B cell (primary cell): ENCODE measurements around the gene ACOXL. TPM values are rescaled to one million over a fixed set of nuclear protein-coding genes. Genes with fewer than 3 reads are reported as not detected.

Experiments used
- ATAC-seq: fragments of 200-7000 bp; cut with Tn5 transposase; one replicate; pipeline ENCODE4 v1.10.0; 2021; ENCODE audit warnings: low read depth, mild to moderate bottlenecking, moderate number of reproducible peaks, moderate library complexity
- CTCF ChIA-PET: fragments of 350-600 bp; sonication (Branson Sonifier 250); formaldehyde crosslinking; loops from one replicate; lab custom pipeline; 2021; ENCODE audit warnings: antibody characterized with exemption, inconsistent platforms; lab: Charles Lee
- POLR2A ChIA-PET: fragments of 350-600 bp; sonication (Branson Sonifier 250); formaldehyde crosslinking; loops from one replicate; lab custom pipeline; 2021; ENCODE audit warnings: antibody characterized with exemption; lab: Charles Lee
- DNase-seq: peaks from one replicate; pipeline ENCODE4 v3.0.0; 2013
- H2AFZ ChIP-seq: 2 replicates; pipeline ENCODE4 v1.6.1; 2012; ENCODE audit warnings: mild to moderate bottlenecking, low read depth, low read length; ENCODE audit not compliant: insufficient read depth, poor library complexity, severe bottlenecking
- H3K27ac ChIP-seq, 2 donors: 1 replicate in 1 of 2; 2 replicates in 1 of 2; pipeline ENCODE4 v1.5.1; 2012 to 2013; ENCODE audit warnings: low read length in 2 of 2, mild to moderate bottlenecking in 2 of 2, moderate library complexity in 1 of 2
- H3K27me3 ChIP-seq, 4 experiments: fragments of 200-600 bp in 1 of 4; sonication (generic) in 1 of 4; replicated peaks in 1 of 4; 1 replicate in 2 of 4; 2 replicates in 2 of 4; pipeline versions ENCODE4 v1.6.1 to v1.7.0; 2013 to 2016; ENCODE audit warnings: low read length in 3 of 4, mild to moderate bottlenecking in 2 of 4, mixed read lengths in 1 of 4, moderate library complexity in 1 of 4; ENCODE audit not compliant: insufficient read depth in 4 of 4, control insufficient read depth in 3 of 4; ENCODE audit errors: control extremely low read depth in 1 of 4
- H3K36me3 ChIP-seq, 2 experiments: replicated peaks in 1 of 2; 1 replicate in 1 of 2; 2 replicates in 1 of 2; pipeline versions ENCODE4 v1.6.1 to v1.7.1; 2013; ENCODE audit warnings: low read length in 1 of 2; ENCODE audit not compliant: insufficient read depth in 2 of 2, control insufficient read depth in 1 of 2; ENCODE audit errors: control extremely low read depth in 1 of 2, extremely low read depth in 1 of 2
- H3K4me1 ChIP-seq, 2 donors: fragments of 200-600 bp in 1 of 2; sonication (generic) in 1 of 2; 1 replicate in 1 of 2; 2 replicates in 1 of 2; pipeline versions ENCODE4 v1.5.1 to v1.6.1; 2013 to 2017; ENCODE audit warnings: low read length in 2 of 2; ENCODE audit not compliant: control insufficient read depth in 2 of 2, insufficient read depth in 2 of 2
- H3K4me2 ChIP-seq: replicated peaks from 2 replicates; pipeline ENCODE3; 2012; ENCODE audit warnings: mild to moderate bottlenecking, low read depth, low read length; ENCODE audit not compliant: poor library complexity, severe bottlenecking
- H3K4me3 ChIP-seq, 5 experiments: fragments of 200-600 bp in 1 of 5; sonication (generic) in 1 of 5; 1 replicate in 3 of 5; 2 replicates in 2 of 5; pipeline versions ENCODE4 v1.5.1 to v1.7.0; 2011 to 2016; ENCODE audit warnings: low read length in 4 of 5, mild to moderate bottlenecking in 4 of 5, low read depth in 2 of 5, control low read depth in 1 of 5, moderate library complexity in 1 of 5; ENCODE audit not compliant: insufficient read depth in 1 of 5; ENCODE audit errors: control extremely low read depth in 1 of 5, extremely low read depth in 1 of 5
- H3K79me2 ChIP-seq: fragments of 200-600 bp; sonication (generic); one replicate; pipeline ENCODE4 v1.6.0; 2016; ENCODE audit warnings: low read length; ENCODE audit not compliant: control insufficient read depth, insufficient read depth
- H3K9ac ChIP-seq: fragments of 200-600 bp; sonication (generic); 2 replicates; pipeline ENCODE4 v1.6.1; 2017; ENCODE audit warnings: mild to moderate bottlenecking, low read length, moderate library complexity
- H3K9me3 ChIP-seq, 3 donors: one replicate each; pipeline versions ENCODE4 v1.6.1 to v1.7.1; 2013; ENCODE audit warnings: low read length in 2 of 3; ENCODE audit not compliant: control insufficient read depth in 2 of 3, insufficient read depth in 1 of 3; ENCODE audit errors: control extremely low read depth in 1 of 3
- H4K20me1 ChIP-seq: 2 replicates; pipeline ENCODE4 v1.6.0; 2012; ENCODE audit warnings: mild to moderate bottlenecking, low read length; ENCODE audit not compliant: insufficient read depth, control insufficient read depth, poor library complexity, severe bottlenecking
- H3K27ac Mint-ChIP-seq: one replicate; pipeline ENCODE4 v1.8.0; 2021; ENCODE audit warnings: mixed read lengths
- H3K27me3 Mint-ChIP-seq: one replicate; pipeline ENCODE4 v1.8.0; 2021; ENCODE audit warnings: mixed read lengths
- H3K4me1 Mint-ChIP-seq: one replicate; pipeline ENCODE4 v1.8.0; 2021; ENCODE audit warnings: mixed read lengths
- H3K4me3 Mint-ChIP-seq: one replicate; pipeline ENCODE4 v1.8.0; 2021; ENCODE audit warnings: mixed read lengths
- H3K9me3 Mint-ChIP-seq: one replicate; pipeline ENCODE4 v1.8.0; 2022; ENCODE audit warnings: mixed read lengths; ENCODE audit not compliant: insufficient read depth
- EZH2 ChIP-seq: IDR thresholded peaks from 2 replicates; pipeline ENCODE4 v1.6.1; 2012; ENCODE audit warnings: borderline replicate concordance, low read depth, mild to moderate bottlenecking, moderate library complexity, low read length; ENCODE audit not compliant: insufficient read depth, poor library complexity, severe bottlenecking
- WGBS: methylation state at CpG from one replicate; pipeline ENCODE4 v1.1.5; 2013; ENCODE audit warnings: missing lambda C conversion rate; ENCODE audit not compliant: insufficient coverage; 5-methylcytosine and 5-hydroxymethylcytosine counted together
- intact Hi-C: fragments of 100-400 bp; cut with micrococcal nuclease; formaldehyde crosslinking; loops from one replicate; pipeline ENCODE4 v1.10.0; 2022
- polyA plus RNA-seq: library from polyadenylated mRNA; depleted of rRNA; stranded (reverse); fragments of >200 nt; gene quantifications from 2 replicates; pipeline ENCODE4 v1.2.3, GENCODE V29; 2012
- total RNA-seq, 2 donors: library from RNA; stranded (reverse); fragments of 120-200 nt in 1 of 2; gene quantifications; 1 replicate in 1 of 2; 2 replicates in 1 of 2; pipeline versions ENCODE4 v1.2.3 to v1.2.4, GENCODE V29; 2013 to 2022
- TF ChIP-seq, protein P1 (sequence below): fragments of 200-600 bp; IDR thresholded peaks from one replicate; pipeline ENCODE4 v1.8.0; 2022; ENCODE audit warnings: antibody characterized with exemption, mild to moderate bottlenecking

Gene ACOXL
- total and polyA plus RNA-seq, 2 donors (not counting 1 experiment from before 2014, with no cell fraction given) = 0.06 TPM; not detected in 1

DNA sequence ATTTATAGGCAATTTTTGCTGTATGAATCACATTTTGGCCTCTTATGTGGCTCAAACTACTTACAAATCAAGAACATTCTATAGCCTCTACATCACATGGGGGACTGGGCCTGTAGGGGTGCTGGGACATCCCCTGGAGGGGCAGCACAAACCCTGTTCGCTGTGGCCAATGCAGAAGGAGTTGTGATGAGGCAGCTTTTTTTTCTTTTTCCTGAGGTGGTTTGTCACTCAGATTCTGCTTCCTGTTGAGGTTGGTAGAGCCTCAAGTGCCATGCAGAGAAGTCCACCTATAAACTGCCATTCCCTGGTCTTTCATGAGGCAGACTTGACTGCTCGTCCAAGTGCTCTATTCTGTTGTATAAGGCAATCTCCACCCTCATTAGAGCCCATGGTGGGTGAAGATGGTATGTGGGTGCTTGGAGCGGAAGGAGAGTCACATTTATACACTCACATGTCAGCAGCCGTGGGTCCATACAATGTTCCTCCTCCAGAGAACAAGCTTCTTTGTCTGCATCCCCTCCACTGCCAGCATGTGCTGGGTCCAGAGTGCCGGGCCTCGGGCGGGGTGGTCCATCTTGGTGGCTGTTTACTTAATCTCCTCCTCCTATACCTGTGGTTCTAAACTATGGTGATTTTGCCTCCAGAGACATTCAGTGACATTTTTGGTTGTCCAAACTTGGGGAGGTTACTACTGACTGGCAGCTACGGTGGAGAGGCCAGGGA lies 120.3 kb downstream of the ACOXL start:
- peaks cover 7 to 23% of the 10 kb centered on the region in 2 donors for H3K4me1 ChIP-seq
- peak overlapping the region; percentile 6 for H2AFZ ChIP-seq
- intact Hi-C loops = loop anchor here (5.0 kb wide), 1 partner anchor 265 kb away; no protein-coding TSS in a partner anchor
- ChIA-PET CTCF (interaction anchor here (0.6 to 1.6 kb wide), 2 partner anchors 12 to 41 kb away, joined by 4 to 5 read pairs; no protein-coding TSS in a partner anchor), POLR2A (no interaction called here)
- H4K20me1 ChIP-seq = no peaks in the 10 kb centered on the region
- H3K4me3 ChIP-seq = no peak overlapping the region
- H3K9me3 ChIP-seq = no peaks in the 10 kb centered on the region
- Mint-ChIP-seq H3K4me3 (no peak overlapping the region), H3K4me1 (peaks cover 28% of the 10 kb centered on the region), H3K27me3 (no peaks in the 10 kb centered on the region), H3K27ac (no peak overlapping the region), H3K9me3 (no peaks in the 10 kb centered on the region)
- no peaks in the 10 kb centered on the region for H3K79me2 ChIP-seq
- H3K27me3 ChIP-seq = no peaks in the 10 kb centered on the region
- no peak overlapping the region for H3K27ac ChIP-seq
- no peak for TF ChIP-seq EZH2
- TF ChIP-seq, protein P1, sequence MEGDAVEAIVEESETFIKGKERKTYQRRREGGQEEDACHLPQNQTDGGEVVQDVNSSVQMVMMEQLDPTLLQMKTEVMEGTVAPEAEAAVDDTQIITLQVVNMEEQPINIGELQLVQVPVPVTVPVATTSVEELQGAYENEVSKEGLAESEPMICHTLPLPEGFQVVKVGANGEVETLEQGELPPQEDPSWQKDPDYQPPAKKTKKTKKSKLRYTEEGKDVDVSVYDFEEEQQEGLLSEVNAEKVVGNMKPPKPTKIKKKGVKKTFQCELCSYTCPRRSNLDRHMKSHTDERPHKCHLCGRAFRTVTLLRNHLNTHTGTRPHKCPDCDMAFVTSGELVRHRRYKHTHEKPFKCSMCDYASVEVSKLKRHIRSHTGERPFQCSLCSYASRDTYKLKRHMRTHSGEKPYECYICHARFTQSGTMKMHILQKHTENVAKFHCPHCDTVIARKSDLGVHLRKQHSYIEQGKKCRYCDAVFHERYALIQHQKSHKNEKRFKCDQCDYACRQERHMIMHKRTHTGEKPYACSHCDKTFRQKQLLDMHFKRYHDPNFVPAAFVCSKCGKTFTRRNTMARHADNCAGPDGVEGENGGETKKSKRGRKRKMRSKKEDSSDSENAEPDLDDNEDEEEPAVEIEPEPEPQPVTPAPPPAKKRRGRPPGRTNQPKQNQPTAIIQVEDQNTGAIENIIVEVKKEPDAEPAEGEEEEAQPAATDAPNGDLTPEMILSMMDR = no peak
- H3K9ac ChIP-seq = no peak overlapping the region
- H3K4me2 ChIP-seq = no peak overlapping the region
- H3K36me3 ChIP-seq = no peaks in the 10 kb centered on the region
- DNase-seq = no peak
- WGBS = 56% methylated on average over 3 of the region's 8 CpGs
- no peak for ATAC-seq

DNA sequence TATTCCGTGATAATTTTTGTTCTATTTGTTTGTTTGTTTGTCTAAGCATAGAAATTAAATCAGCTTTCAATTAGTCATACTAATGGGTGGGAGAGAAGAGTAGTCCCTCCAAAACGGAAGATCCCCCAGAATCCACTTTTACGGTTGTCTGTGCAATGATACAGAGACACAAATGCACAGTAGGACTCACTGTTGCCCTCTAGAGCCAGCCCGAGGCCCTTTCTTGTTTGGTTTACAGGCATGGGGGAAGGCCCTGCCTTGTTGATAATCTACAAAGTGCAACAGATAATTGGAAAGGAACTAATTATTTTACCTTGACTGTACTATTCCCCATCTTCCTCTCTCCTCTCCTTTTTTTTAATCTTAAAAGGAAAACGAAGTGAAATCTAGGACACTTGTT lies 121.1 kb downstream of the ACOXL start:
- ATAC-seq (no peak), DNase-seq (peak; percentile 31)
- Mint-ChIP-seq H3K9me3 (no peaks in the 10 kb centered on the region), H3K27ac (no peak overlapping the region), H3K4me3 (no peak overlapping the region), H3K4me1 (peaks cover 33% of the 10 kb centered on the region), H3K27me3 (no peaks in the 10 kb centered on the region)
- no CpG with 5 or more reads among the region's 5 CpGs for WGBS
- no peak overlapping the region for H3K4me2 ChIP-seq
- H3K79me2 ChIP-seq = no peaks in the 10 kb centered on the region
- no peaks in the 10 kb centered on the region for H3K27me3 ChIP-seq
- intact Hi-C loops = loop anchor here (5.0 kb wide), 1 partner anchor 264 kb away; no protein-coding TSS in a partner anchor
- no peak for TF ChIP-seq EZH2
- TF ChIP-seq, protein P1 = peak; percentile 69
- ChIA-PET POLR2A (no interaction called here), CTCF (interaction anchor here (0.7 to 1.9 kb wide), 4 partner anchors 8 to 42 kb away, joined by 3 to 6 read pairs (median 4); no protein-coding TSS in a partner anchor)
- H3K27ac ChIP-seq = no peak overlapping the region
- peaks cover 12 to 26% of the 10 kb centered on the region in 2 donors for H3K4me1 ChIP-seq
- no peak overlapping the region for H3K9ac ChIP-seq
- H4K20me1 ChIP-seq = no peaks in the 10 kb centered on the region
- no peak overlapping the region for H2AFZ ChIP-seq
- no peak overlapping the region for H3K4me3 ChIP-seq
- no peaks in the 10 kb centered on the region for H3K9me3 ChIP-seq
- no peaks in the 10 kb centered on the region for H3K36me3 ChIP-seq
